Central memory CD8-positive, alpha-beta T cell (primary cell): ENCODE results near the gene PYURF.

Source experiments
- ATAC-seq: fragments of 150-1000 bp; cut with Tn5 transposase; replicated peaks from 2 replicates; pipeline ENCODE4 v1.10.0; 2022; ENCODE audit warnings: mild to moderate bottlenecking, moderate FRiP score, moderate number of reproducible peaks; ENCODE audit not compliant: poor library complexity, severe bottlenecking; ENCODE audit errors: extremely low read depth
- DNase-seq, 2 donors: peaks; one replicate each; pipeline ENCODE4 v3.0.0; 2021; ENCODE audit warnings: low spot score in 2 of 2
- H3K27ac Mint-ChIP-seq: one replicate; pipeline ENCODE4 v1.8.0; 2022; ENCODE audit warnings: low read depth, mild to moderate bottlenecking, moderate library complexity, mixed read lengths
- H3K27me3 Mint-ChIP-seq: one replicate; pipeline ENCODE4 v1.8.0; 2022; ENCODE audit warnings: mixed read lengths
- H3K36me3 Mint-ChIP-seq: one replicate; pipeline ENCODE4 v1.8.0; 2022; ENCODE audit warnings: mild to moderate bottlenecking, moderate library complexity, mixed read lengths; ENCODE audit not compliant: insufficient read depth
- H3K4me1 Mint-ChIP-seq: one replicate; pipeline ENCODE4 v1.8.0; 2022; ENCODE audit warnings: mixed read lengths
- H3K4me3 Mint-ChIP-seq: one replicate; pipeline ENCODE4 v1.8.0; 2022; ENCODE audit warnings: mild to moderate bottlenecking, moderate library complexity, mixed read lengths
- H3K9me3 Mint-ChIP-seq: one replicate; pipeline ENCODE4 v1.8.0; 2022; ENCODE audit warnings: mixed read lengths

PYURF gene

DNA sequence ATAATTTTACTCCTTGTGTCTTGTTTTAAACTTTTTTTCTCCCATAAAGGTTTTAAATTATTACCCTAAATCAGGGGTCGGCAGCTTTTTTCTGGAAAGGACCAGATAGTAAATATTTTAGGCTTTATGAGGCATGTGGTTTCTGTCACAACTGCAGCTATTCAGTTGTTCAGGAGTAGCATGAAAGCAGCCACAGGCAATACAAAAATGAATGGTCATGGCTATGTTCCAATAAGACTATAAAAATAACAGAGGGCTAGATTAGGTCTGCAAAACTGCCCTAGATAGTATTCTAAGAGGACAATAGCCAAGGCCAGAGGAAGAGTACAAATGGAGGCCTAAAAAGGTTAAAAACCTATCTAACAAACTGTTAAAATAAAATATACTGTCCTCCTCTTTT lies 42.0 kb downstream of the PYURF start:
- DNase-seq = no peak
- Mint-ChIP-seq H3K27ac (no peak overlapping the region), H3K36me3 (peaks cover 13% of the 10 kb centered on the region), H3K27me3 (no peaks in the 10 kb centered on the region), H3K4me1 (no peaks in the 10 kb centered on the region), H3K4me3 (no peak overlapping the region), H3K9me3 (no peaks in the 10 kb centered on the region)
- ATAC-seq = no peak

DNA sequence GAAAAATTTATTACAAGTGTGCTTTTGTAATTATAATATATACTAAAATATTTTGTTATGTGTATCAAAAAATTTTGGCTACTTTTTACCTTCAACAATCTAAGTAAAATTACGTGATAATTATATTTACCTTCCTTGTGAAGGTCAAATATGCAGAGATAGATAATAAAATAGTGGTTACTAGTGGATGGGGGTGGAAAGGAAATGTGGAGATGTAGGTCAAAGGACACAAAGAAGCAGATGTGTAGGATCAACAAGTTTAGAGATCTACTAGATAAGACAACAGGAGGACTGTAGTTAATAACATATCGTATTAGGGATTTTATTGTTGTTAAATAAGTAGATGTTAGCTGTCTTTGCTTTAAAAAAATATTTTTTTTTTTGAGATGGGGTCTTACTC lies 45.3 kb downstream of the PYURF start:
- no peak for ATAC-seq
- H3K27ac Mint-ChIP-seq = no peak overlapping the region
- no peaks in the 10 kb centered on the region for H3K27me3 Mint-ChIP-seq
- H3K4me1 Mint-ChIP-seq = no peaks in the 10 kb centered on the region
- H3K9me3 Mint-ChIP-seq = no peaks in the 10 kb centered on the region
- H3K4me3 Mint-ChIP-seq = no peak overlapping the region
- DNase-seq = no peak
- H3K36me3 Mint-ChIP-seq = peaks cover 19% of the 10 kb centered on the region

DNA sequence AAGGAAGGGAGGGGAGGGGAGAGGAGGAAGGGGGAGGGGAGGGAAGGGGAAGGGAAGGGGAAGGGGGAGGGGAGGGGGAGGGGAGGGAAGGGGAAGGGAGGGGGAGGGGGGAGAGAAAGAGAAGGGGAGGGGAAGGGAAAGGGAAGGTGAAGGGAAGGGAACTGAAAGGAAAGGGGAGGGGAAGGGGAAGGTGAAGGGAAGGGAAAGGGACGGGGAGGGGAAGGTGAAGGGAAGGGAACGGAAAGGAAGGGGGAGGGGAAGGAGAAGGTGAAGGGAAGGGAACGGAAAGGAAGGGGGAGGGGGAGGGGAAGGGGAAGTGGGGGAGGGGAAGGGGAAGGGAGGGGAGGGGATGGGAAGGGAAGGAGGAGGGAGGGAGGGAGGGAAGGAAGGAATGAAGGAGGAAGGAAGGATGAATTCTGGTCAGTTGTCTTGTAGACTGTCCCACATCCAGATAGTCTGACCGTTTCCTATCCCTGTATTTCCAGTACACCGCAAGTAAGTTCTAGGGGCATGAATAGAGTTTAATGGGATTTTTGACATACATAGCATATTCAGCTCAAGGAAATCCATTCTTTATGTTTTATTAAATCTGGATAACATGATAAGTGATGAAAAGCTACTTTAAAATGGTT lies 46.2 kb downstream of the PYURF start:
- H3K9me3 Mint-ChIP-seq = no peaks in the 10 kb centered on the region
- no peak for ATAC-seq
- no peak overlapping the region for H3K4me3 Mint-ChIP-seq
- H3K27me3 Mint-ChIP-seq = no peaks in the 10 kb centered on the region
- no peak for DNase-seq
- H3K4me1 Mint-ChIP-seq = no peaks in the 10 kb centered on the region
- H3K27ac Mint-ChIP-seq = no peak overlapping the region
- H3K36me3 Mint-ChIP-seq = peaks cover 25% of the 10 kb centered on the region
